Fibroblast of villous mesenchyme (primary cell): ENCODE data around the gene DDX18. TPM values are rescaled to one million over a fixed set of nuclear protein-coding genes. Genes with fewer than 3 reads are reported as not detected.
"Not testable (repeated sequence)": the region's sequence is repeated elsewhere in the genome, so short reads cannot be mapped to it uniquely, and the experiment has no call there.

Experiments used
- DNase-seq: peaks from one replicate; pipeline ENCODE4 v3.0.0-alpha.2; 2010; ENCODE audit warnings: low read depth
- H3K4me3 ChIP-seq: 2 replicates; pipeline ENCODE4 v1.5.1; 2011; ENCODE audit warnings: low read depth, mild to moderate bottlenecking, low read length
- CTCF ChIP-seq: IDR thresholded peaks from 2 replicates; pipeline ENCODE4 v1.5.1; 2012; ENCODE audit warnings: low read depth, mild to moderate bottlenecking, low read length; ENCODE audit not compliant: insufficient read depth
- total RNA-seq: library from RNA; depleted of rRNA; stranded (reverse); fragments of >200 nt; gene quantifications from 2 replicates; pipeline ENCODE4 v1.2.3, GENCODE V29; 2012

The DDX18 gene
- total RNA-seq, 1 donor, result 61.7 TPM

GRCh38 chr2:117815946-117816345 is 1.5 kb downstream of the DDX18 start:
- H3K4me3 ChIP-seq, result no peak overlapping the region
- no peak for TF ChIP-seq CTCF
- DNase-seq, result no peak

GRCh38 chr2:117818921-117819320 is 4.4 kb downstream of the DDX18 start:
- TF ChIP-seq CTCF, result no peak

GRCh38 chr2:117820444-117820843 is 6.0 kb downstream of the DDX18 start:
- no peak overlapping the region for H3K4me3 ChIP-seq
- no peak for TF ChIP-seq CTCF
- DNase-seq, result no peak

More at GRCh38 chr2:117818921-117819320, 4.4 kb downstream of the DDX18 start:
- DNase-seq, result no peak
- H3K4me3 ChIP-seq, result no peak overlapping the region

- DNase-seq, result no peak
- TF ChIP-seq CTCF, result no peak
- H3K4me3 ChIP-seq, result no peak overlapping the region
Measured at GRCh38 chr2:117825437-117825836, 10.9 kb downstream of the DDX18 start.

- not testable (repeated sequence) for H3K4me3 ChIP-seq, DNase-seq
Measured at GRCh38 chr2:117827464-117827863, 13.0 kb downstream of the DDX18 start.

- TF ChIP-seq CTCF, result no peak
- DNase-seq, result no peak
- no peak overlapping the region for H3K4me3 ChIP-seq
Measured at GRCh38 chr2:117828870-117829269, 14.4 kb downstream of the DDX18 start.

GRCh38 chr2:117832332-117832731 is 17.8 kb downstream of the DDX18 start:
- DNase-seq, result peak; percentile 20
- TF ChIP-seq CTCF, result no peak
- no peak overlapping the region for H3K4me3 ChIP-seq
